Fibroblast of pulmonary artery (primary cell): Measurements from ENCODE around the gene CADM1.
A peak's percentile ranks its signal among the peaks of the same experiment; 100 is the strongest.

Experiments
- DNase-seq: peaks from one replicate; pipeline ENCODE4 v3.0.0-alpha.2; 2010; ENCODE audit warnings: low read depth
- H3K4me3 ChIP-seq: replicated peaks from 2 replicates; pipeline ENCODE4 v1.5.1; 2011; ENCODE audit warnings: low read depth, mild to moderate bottlenecking, control low read depth, low read length, moderate library complexity
- CTCF ChIP-seq: IDR thresholded peaks from 2 replicates; pipeline ENCODE4 v1.5.1; 2011; ENCODE audit warnings: mild to moderate bottlenecking, control low read depth, low read length, inconsistent platforms; ENCODE audit errors: missing control alignments

CADM1 gene

GRCh38 chr11:115504276-115505158 lies at the start of gene CADM1:
TSS of gene CADM1 (minus strand) at chr11:115504415.
- DNase-seq, result peak; percentile 66
- peak; percentile 35 for TF ChIP-seq CTCF
- H3K4me3 ChIP-seq, result peak within 1 kb of the TSS; percentile 48

- no peak for TF ChIP-seq CTCF
- no peak overlapping the region for H3K4me3 ChIP-seq
- DNase-seq, result no peak
Measured at GRCh38 chr11:115552773-115553438, 48.7 kb upstream of the CADM1 start.

GRCh38 chr11:115552151-115552772 lies 48.0 kb upstream of the CADM1 start:
- TF ChIP-seq CTCF, result no peak
- H3K4me3 ChIP-seq, result no peak overlapping the region
- DNase-seq, result no peak

- TF ChIP-seq CTCF, result no peak
- no peak for DNase-seq
- no peak overlapping the region for H3K4me3 ChIP-seq
Measured at GRCh38 chr11:115550291-115551059, 46.3 kb upstream of the CADM1 start.

- H3K4me3 ChIP-seq, result no peak overlapping the region
- TF ChIP-seq CTCF, result no peak
- no peak for DNase-seq
Measured at GRCh38 chr11:115548878-115549528, 44.8 kb upstream of the CADM1 start.

GRCh38 chr11:115545581-115546210 lies 41.5 kb upstream of the CADM1 start:
- H3K4me3 ChIP-seq, result no peak overlapping the region
- no peak for TF ChIP-seq CTCF

More at GRCh38 chr11:115545581-115546210, 41.5 kb upstream of the CADM1 start:
- no peak for DNase-seq
